Measurements from ENCODE around the gene KLHL8. TPM values are rescaled to one million over a fixed set of nuclear protein-coding genes. Genes with fewer than 3 reads are reported as not detected.

The KLHL8 gene
- total and polyA plus RNA-seq, 7 donors, result 5.1 to 33.8 (median 18.4) TPM

- no peak for TF ChIP-seq CTCF (IDR thresholded peaks at IDR 0.05)
- 59 to 64% (median 59%) methylated on average over 1 of the region's 1 CpG for WGBS, 3 donors
- no peak for ATAC-seq
- Histone ChIP-seq H3K27me3 (ENCODE audit: insufficient read depth in 3 of 3, low read length in 2 of 3) (no peaks in the 10 kb centered on the region), H3K9me3 (peaks cover 19% of the 10 kb centered on the region), H3K4me3 (no peak overlapping the region), H3K36me3 (ENCODE audit: insufficient read depth in 1 of 2, low read depth in 1 of 2) (no peaks in the 10 kb centered on the region), H3K27ac (no peak overlapping the region), H3K4me1 (no peaks in the 10 kb centered on the region)
- intact Hi-C loops (cut with DNase I), result no loop called here
- no peak for DNase-seq
Measured at GRCh38 chr4:87241336-87241735, 20.9 kb upstream of the KLHL8 start.

GRCh38 chr4:87240341-87240740, 19.9 kb upstream of the KLHL8 start:
- WGBS, 3 donors, result 21 to 39% (median 38%) methylated on average over 1 of the region's 1 CpG
- no peak overlapping the region for H3K4me3 ChIP-seq
- H3K27ac ChIP-seq, result no peak overlapping the region

GRCh38 chr4:87239821-87240220, 19.4 kb upstream of the KLHL8 start:
- no peak for TF ChIP-seq CTCF (IDR thresholded peaks at IDR 0.05)
- Histone ChIP-seq H3K4me3 (no peak overlapping the region), H3K27ac (no peak overlapping the region)

More at GRCh38 chr4:87240341-87240740, 19.9 kb upstream of the KLHL8 start:
- TF ChIP-seq CTCF (IDR thresholded peaks at IDR 0.05), result no peak
- peaks cover 19% of the 10 kb centered on the region for H3K9me3 ChIP-seq
- no peak for ATAC-seq
- H3K4me1 ChIP-seq, result no peaks in the 10 kb centered on the region
- intact Hi-C loops (cut with DNase I), result no loop called here
- H3K36me3 ChIP-seq (ENCODE audit: insufficient read depth in 1 of 2, low read depth in 1 of 2), result no peaks in the 10 kb centered on the region
- no peaks in the 10 kb centered on the region for H3K27me3 ChIP-seq (ENCODE audit: insufficient read depth in 3 of 3, low read length in 2 of 3)
- DNase-seq, result no peak

GRCh38 chr4:87239194-87239593, 18.8 kb upstream of the KLHL8 start:
- no peak overlapping the region for H3K27ac ChIP-seq
- no peak overlapping the region for H3K4me3 ChIP-seq
- no peak for ATAC-seq

More at GRCh38 chr4:87239821-87240220, 19.4 kb upstream of the KLHL8 start:
- intact Hi-C loops (cut with DNase I), result no loop called here
- H3K9me3 ChIP-seq, result peaks cover 19% of the 10 kb centered on the region
- ATAC-seq (no peak), DNase-seq (no peak)
- no peaks in the 10 kb centered on the region for H3K4me1 ChIP-seq
- no peaks in the 10 kb centered on the region for H3K27me3 ChIP-seq (ENCODE audit: insufficient read depth in 3 of 3, low read length in 2 of 3)
- no peaks in the 10 kb centered on the region for H3K36me3 ChIP-seq (ENCODE audit: insufficient read depth in 1 of 2, low read depth in 1 of 2)

More at GRCh38 chr4:87239194-87239593, 18.8 kb upstream of the KLHL8 start:
- no peaks in the 10 kb centered on the region for H3K27me3 ChIP-seq (ENCODE audit: insufficient read depth in 3 of 3, low read length in 2 of 3)
- peaks cover 14% of the 10 kb centered on the region for H3K9me3 ChIP-seq
- no peaks in the 10 kb centered on the region for H3K4me1 ChIP-seq
- no peak for DNase-seq
- H3K36me3 ChIP-seq (ENCODE audit: insufficient read depth in 1 of 2, low read depth in 1 of 2), result no peaks in the 10 kb centered on the region
- no peak for TF ChIP-seq CTCF (IDR thresholded peaks at IDR 0.05)
- intact Hi-C loops (cut with DNase I), result no loop called here
- 70 to 80% (median 77%) methylated on average over 5 of the region's 5 CpGs for WGBS, 3 donors
